Lower lobe of right lung (tissue), 2 donors: ENCODE data around the gene GPR107. TPM values are rescaled to one million over a fixed set of nuclear protein-coding genes. Genes with fewer than 3 reads are reported as not detected.

Experiments
- ATAC-seq, 2 donors: fragments of 200-7000 bp; cut with Tn5 transposase; one replicate each; pipeline ENCODE4 v1.9.1; 2020 to 2022; ENCODE audit warnings: mild to moderate bottlenecking in 2 of 2, moderate library complexity in 2 of 2
- DNase-seq: peaks from one replicate; pipeline ENCODE4 v3.0.0-alpha.2; 2020
- H3K27ac ChIP-seq: fragments of 200-600 bp; one replicate; pipeline ENCODE4 v1.8.0; 2022
- H3K27me3 ChIP-seq: fragments of 200-600 bp; one replicate; pipeline ENCODE4 v1.8.0; 2022; ENCODE audit warnings: low read depth
- H3K36me3 ChIP-seq: fragments of 200-600 bp; one replicate; pipeline ENCODE4 v1.8.0; 2022; ENCODE audit warnings: mild to moderate bottlenecking
- H3K4me1 ChIP-seq: fragments of 200-600 bp; one replicate; pipeline ENCODE4 v1.8.0; 2022
- H3K4me3 ChIP-seq: fragments of 200-600 bp; one replicate; pipeline ENCODE4 v1.8.0; 2022; ENCODE audit warnings: mild to moderate bottlenecking
- H3K9me3 ChIP-seq: fragments of 200-600 bp; one replicate; pipeline ENCODE4 v1.8.0; 2022
- intact Hi-C: fragments of 100-400 bp; cut with DNase I; formaldehyde crosslinking; loops from one replicate; pipeline ENCODE4 v1.11.0; 2022
- total RNA-seq: library from RNA; stranded (reverse); fragmentation: NEBNext Ultra II Directional; extraction: Animal tissue kit (Norgen Biotek cat#: 25700); gene quantifications from one replicate; pipeline ENCODE4 v1.2.1, GENCODE V29; 2021
- TF ChIP-seq, protein P1 (sequence below): fragments of 200-600 bp; IDR thresholded peaks from one replicate; pipeline ENCODE4 v1.8.0; 2022; ENCODE audit warnings: antibody characterized with exemption, mild to moderate bottlenecking
- donor health status: DM: no; HTN: yes; CAD: no; lungs with severe emphysema.

Gene GPR107
- total RNA-seq, 1 donor from 2014 or later = 43.0 TPM

DNA sequence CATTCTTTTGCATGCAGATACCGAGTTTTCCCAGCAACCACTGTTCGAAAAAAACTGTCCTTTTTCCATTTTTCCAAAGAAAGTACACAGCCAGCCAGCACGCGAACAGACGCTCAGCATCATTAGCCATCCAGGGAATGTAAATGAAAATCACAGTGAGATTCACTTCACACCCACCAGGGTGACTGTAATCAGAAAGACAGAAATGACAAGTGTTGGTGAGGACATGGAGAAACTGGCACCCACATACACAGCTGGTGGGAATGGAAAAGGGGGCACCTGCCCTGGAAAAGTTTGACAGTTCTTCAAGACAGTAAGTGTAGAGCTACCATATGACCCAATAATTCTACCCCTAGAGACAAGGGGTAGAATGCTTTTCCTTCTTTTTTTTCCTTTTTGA is 93.5 kb downstream of the GPR107 start:
- H3K36me3 ChIP-seq = no peaks in the 10 kb centered on the region

DNA sequence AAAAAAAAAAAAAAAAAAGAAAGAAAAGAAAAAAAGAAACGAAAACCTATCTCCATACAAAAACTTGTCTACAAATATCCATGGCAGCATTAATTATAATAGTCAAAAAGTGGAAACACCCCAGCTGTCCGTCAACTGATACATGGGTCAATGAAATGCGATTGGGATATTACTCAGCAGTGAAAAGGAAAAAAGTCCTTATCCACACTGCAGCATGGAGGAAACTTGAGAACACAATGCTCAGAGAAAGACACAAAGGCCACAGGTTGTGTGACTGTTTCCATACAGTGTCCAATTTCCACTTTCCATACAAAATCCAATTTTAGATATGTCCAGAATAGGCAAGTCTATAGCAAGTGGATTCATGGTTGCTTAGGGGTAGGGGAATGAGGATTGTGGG is 94.2 kb downstream of the GPR107 start:
- H3K27me3 ChIP-seq = peaks cover 26% of the 10 kb centered on the region
- TF ChIP-seq, protein P1, sequence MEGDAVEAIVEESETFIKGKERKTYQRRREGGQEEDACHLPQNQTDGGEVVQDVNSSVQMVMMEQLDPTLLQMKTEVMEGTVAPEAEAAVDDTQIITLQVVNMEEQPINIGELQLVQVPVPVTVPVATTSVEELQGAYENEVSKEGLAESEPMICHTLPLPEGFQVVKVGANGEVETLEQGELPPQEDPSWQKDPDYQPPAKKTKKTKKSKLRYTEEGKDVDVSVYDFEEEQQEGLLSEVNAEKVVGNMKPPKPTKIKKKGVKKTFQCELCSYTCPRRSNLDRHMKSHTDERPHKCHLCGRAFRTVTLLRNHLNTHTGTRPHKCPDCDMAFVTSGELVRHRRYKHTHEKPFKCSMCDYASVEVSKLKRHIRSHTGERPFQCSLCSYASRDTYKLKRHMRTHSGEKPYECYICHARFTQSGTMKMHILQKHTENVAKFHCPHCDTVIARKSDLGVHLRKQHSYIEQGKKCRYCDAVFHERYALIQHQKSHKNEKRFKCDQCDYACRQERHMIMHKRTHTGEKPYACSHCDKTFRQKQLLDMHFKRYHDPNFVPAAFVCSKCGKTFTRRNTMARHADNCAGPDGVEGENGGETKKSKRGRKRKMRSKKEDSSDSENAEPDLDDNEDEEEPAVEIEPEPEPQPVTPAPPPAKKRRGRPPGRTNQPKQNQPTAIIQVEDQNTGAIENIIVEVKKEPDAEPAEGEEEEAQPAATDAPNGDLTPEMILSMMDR = no peak
- intact Hi-C loops = no loop called here

More for the DNA sequence above, 93.5 kb downstream of the GPR107 start:
- no peak for ATAC-seq
- intact Hi-C loops = no loop called here
- DNase-seq = no peak
- no peaks in the 10 kb centered on the region for H3K9me3 ChIP-seq
- peaks cover 10% of the 10 kb centered on the region for H3K4me1 ChIP-seq
- no peak overlapping the region for H3K27ac ChIP-seq
- peaks cover 26% of the 10 kb centered on the region for H3K27me3 ChIP-seq
- no peak overlapping the region for H3K4me3 ChIP-seq
- TF ChIP-seq, protein P1 = no peak

DNA sequence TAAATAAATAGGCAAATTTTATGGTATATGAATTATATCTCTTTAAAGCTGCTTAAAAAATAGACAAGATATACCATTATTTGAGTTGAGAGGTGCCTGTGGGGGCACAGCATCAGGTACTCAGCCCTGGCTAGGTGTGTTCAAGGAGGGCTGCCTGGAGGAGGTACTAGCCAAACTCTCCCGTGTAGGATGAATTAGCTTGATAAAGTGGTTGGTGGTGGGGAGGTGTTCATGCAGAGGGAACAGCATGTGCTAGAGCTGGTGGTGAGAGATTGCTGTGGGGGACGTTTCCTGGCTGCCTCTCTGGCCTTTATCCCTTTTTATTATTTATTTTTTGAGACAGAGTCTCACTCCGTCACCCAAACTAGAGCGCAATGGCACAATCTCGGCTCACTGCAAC is 95.3 kb downstream of the GPR107 start:
- Histone ChIP-seq H3K27me3 (peaks cover 18% of the 10 kb centered on the region), H3K27ac (no peak overlapping the region), H3K36me3 (no peaks in the 10 kb centered on the region), H3K4me1 (peaks cover 7% of the 10 kb centered on the region), H3K9me3 (no peaks in the 10 kb centered on the region), H3K4me3 (no peak overlapping the region)
- ATAC-seq (no peak), DNase-seq (no peak)
- intact Hi-C loops = no loop called here
- TF ChIP-seq, protein P1 = no peak

More for the DNA sequence above, 94.2 kb downstream of the GPR107 start:
- no peaks in the 10 kb centered on the region for H3K36me3 ChIP-seq
- no peak for ATAC-seq
- H3K27ac ChIP-seq = no peak overlapping the region
- H3K4me3 ChIP-seq = no peak overlapping the region
- no peaks in the 10 kb centered on the region for H3K9me3 ChIP-seq
- DNase-seq = no peak
- peaks cover 10% of the 10 kb centered on the region for H3K4me1 ChIP-seq

DNA sequence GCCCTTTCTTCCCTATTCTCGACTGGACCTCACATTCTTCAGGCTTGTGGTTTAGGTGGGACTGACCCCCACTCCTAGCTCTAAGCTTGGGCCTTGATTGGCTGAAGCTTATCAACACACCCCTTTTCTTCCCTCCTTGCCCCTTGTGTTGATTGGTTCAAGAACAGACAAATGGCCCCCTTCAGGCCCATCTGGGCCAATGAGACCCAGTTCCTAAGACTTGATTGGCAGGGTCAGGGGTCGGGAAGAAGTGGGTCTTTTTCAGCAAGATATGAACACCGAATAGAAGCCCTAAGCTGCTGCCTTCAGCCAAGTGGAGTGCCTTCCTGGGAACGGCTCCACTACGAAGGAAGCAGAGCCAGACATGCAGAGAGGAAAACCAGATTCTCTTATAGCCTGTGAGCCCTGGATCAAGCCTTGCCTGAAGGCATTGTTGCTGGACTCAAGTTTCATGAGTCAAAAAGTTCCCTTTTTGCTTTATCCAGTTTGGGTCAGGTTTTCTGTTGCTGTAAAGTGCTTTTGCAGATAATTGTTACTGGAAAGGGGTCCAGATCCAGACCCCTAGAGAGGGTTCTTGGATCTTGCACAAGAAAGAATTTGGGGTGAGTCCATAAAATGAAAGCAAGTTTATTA is 96.1 kb downstream of the GPR107 start:
- DNase-seq (no peak), ATAC-seq (no peak)
- Histone ChIP-seq H3K4me3 (no peak overlapping the region), H3K9me3 (no peaks in the 10 kb centered on the region), H3K27ac (no peak overlapping the region), H3K36me3 (no peaks in the 10 kb centered on the region), H3K4me1 (no peaks in the 10 kb centered on the region), H3K27me3 (peaks cover 10% of the 10 kb centered on the region)
- intact Hi-C loops = no loop called here
- TF ChIP-seq, protein P1 = no peak

DNA sequence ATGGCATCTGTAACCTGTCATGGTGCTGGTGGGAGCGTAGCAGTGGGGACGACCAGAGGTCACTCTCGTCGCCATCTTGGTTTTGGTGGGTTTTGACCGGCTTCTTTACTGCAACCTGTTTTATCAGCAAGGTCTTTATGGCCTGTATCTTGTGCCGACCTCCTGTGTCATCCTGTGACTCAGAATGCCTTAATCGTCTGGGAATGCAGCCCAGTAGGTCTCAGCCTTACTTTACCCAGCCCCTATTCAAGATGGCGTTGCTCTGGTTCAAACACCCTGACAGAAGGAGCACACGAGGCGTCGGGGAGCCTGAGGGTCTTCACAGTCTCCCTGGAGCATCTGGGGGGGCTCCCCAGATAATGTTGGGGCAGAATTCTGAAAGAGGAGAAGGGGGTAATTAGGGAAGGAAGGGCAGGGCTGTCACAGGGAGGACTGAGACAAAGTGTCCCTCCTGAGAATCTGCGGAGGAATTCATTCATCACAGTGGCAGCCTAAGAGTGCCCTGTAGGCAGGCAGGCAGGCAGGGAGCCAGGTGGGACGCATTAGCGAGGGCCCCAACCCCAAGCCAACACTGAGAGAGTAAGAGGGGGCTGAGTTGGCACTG is 97.2 kb downstream of the GPR107 start:
- DNase-seq (no peak), ATAC-seq (no peak)
- no peaks in the 10 kb centered on the region for H3K36me3 ChIP-seq
- no peak overlapping the region for H3K27ac ChIP-seq
- TF ChIP-seq, protein P1 = no peak
- H3K4me1 ChIP-seq = no peaks in the 10 kb centered on the region
- no peak overlapping the region for H3K4me3 ChIP-seq
- intact Hi-C loops = no loop called here
- H3K27me3 ChIP-seq = peaks cover 10% of the 10 kb centered on the region
- H3K9me3 ChIP-seq = no peaks in the 10 kb centered on the region
